Thyroid gland (tissue), 4 donors: ENCODE results near the gene ZNF652. TPM values are rescaled to one million over a fixed set of nuclear protein-coding genes. Genes with fewer than 3 reads are reported as not detected.
"Not testable (repeated sequence)": the region's sequence is repeated elsewhere in the genome, so short reads cannot be mapped to it uniquely, and the experiment has no call there.

Experiments used
- DNase-seq, 2 donors: peaks; one replicate each; pipeline ENCODE4 v3.0.0-alpha.2; 2019
- H3K27ac ChIP-seq, 3 donors: fragments of 200-600 bp; sonication (generic); 1 replicate in 2 of 3; 2 replicates in 1 of 3; pipeline ENCODE4 v1.5.1; 2016 to 2019; ENCODE audit warnings: mild to moderate bottlenecking in 1 of 3, moderate library complexity in 1 of 3
- H3K27me3 ChIP-seq: fragments of 200-600 bp; sonication (generic); one replicate; pipeline ENCODE4 v1.5.1; 2019
- H3K36me3 ChIP-seq, 2 donors: fragments of 200-600 bp; sonication (generic); one replicate each; pipeline ENCODE4 v1.5.1; 2016 to 2019
- H3K4me1 ChIP-seq, 2 donors: fragments of 200-600 bp; sonication (generic); one replicate each; pipeline ENCODE4 v1.5.1; 2017 to 2019
- H3K4me3 ChIP-seq, 3 donors: fragments of 200-600 bp; sonication (generic); replicated peaks in 1 of 3; 1 replicate in 2 of 3; 2 replicates in 1 of 3; pipeline ENCODE4 v1.5.1; 2016; ENCODE audit warnings: mild to moderate bottlenecking in 1 of 3
- H3K9me3 ChIP-seq: fragments of 200-600 bp; sonication (generic); one replicate; pipeline ENCODE4 v1.5.1; 2017
- POLR2A ChIP-seq, 2 donors: fragments of 450-650 bp; IDR thresholded peaks; one replicate each; pipeline ENCODE4 v1.6.1; 2017; ENCODE audit warnings: antibody characterized with exemption in 2 of 2, mild to moderate bottlenecking in 2 of 2, moderate library complexity in 1 of 2
- WGBS, 2 donors: methylation state at CpG; one replicate each; pipeline ENCODE4 v1.1.5; 2017; 5-methylcytosine and 5-hydroxymethylcytosine counted together
- intact Hi-C: fragments of 100-400 bp; cut with DNase I; formaldehyde crosslinking; loops from one replicate; pipeline ENCODE4 v1.15.1; 2023
- total RNA-seq, 4 donors: library from RNA; depleted of rRNA; stranded (reverse); fragments of >200 nt; gene quantifications; one replicate each; pipeline ENCODE4 v1.2.3, GENCODE V29; 2016
- TF ChIP-seq, protein P1 (sequence below), 6 experiments: fragments of 200-600 bp in 3 of 6; fragments of 450-650 bp in 3 of 6; sonication (generic) in 3 of 6; IDR thresholded peaks; one replicate each; pipeline ENCODE4 v1.5.1; 2016 to 2019; ENCODE audit warnings: antibody characterized with exemption in 6 of 6, mild to moderate bottlenecking in 2 of 6, inconsistent platforms in 1 of 6, moderate library complexity in 1 of 6

ZNF652 gene
- total RNA-seq, 4 donors from 2014 or later = 60.0 to 64.9 (median 62.1) TPM

DNA sequence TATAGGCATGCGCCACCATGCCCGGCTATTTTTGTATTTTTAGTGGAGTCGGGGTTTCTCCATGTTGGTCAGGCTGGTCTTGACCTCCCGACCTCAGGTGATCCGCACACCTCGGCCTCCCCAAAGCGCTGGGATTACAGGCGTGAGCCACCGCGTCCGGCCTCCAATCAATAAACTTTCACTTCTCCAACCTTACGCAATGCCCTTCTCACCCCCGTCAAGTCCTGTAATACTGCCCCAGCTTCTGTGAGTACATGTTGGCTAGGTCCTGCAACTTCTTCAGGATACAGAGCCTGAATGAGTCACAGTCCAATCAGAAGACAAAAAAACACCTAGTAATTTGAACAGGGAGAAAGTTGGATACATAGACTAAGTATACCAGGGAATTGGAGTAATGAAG lies 84.4 kb downstream of the ZNF652 start:
- TF ChIP-seq, protein P1, sequence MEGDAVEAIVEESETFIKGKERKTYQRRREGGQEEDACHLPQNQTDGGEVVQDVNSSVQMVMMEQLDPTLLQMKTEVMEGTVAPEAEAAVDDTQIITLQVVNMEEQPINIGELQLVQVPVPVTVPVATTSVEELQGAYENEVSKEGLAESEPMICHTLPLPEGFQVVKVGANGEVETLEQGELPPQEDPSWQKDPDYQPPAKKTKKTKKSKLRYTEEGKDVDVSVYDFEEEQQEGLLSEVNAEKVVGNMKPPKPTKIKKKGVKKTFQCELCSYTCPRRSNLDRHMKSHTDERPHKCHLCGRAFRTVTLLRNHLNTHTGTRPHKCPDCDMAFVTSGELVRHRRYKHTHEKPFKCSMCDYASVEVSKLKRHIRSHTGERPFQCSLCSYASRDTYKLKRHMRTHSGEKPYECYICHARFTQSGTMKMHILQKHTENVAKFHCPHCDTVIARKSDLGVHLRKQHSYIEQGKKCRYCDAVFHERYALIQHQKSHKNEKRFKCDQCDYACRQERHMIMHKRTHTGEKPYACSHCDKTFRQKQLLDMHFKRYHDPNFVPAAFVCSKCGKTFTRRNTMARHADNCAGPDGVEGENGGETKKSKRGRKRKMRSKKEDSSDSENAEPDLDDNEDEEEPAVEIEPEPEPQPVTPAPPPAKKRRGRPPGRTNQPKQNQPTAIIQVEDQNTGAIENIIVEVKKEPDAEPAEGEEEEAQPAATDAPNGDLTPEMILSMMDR (IDR thresholded peaks at IDR 0.05) = no peak
- no peak for TF ChIP-seq POLR2A (IDR thresholded peaks at IDR 0.05)
- 95 to 96% methylated on average over 13 of the region's 13 CpGs for WGBS, 2 donors

DNA sequence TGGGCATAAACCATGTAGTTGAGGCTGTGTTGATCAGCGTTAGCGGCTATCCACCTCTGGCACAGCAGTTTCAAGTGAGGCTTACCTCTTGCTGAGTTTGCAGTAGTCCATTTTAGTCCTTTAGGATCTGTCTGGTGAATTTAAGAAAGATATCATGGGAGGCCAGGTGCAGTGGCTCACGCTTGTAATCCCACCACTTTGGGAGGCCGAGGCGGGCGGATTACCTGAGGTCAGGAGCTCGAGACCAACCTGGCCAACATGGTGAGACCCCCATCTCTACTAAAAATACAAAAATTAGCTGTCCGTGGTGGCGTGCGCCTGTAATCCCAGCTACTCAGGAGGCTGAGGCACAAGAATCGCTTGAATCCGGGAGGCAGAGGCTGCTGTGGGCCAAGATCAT lies 86.1 kb downstream of the ZNF652 start:
- H3K27ac ChIP-seq, H3K27me3 ChIP-seq, DNase-seq, H3K36me3 ChIP-seq, H3K4me3 ChIP-seq, intact Hi-C loops, H3K4me1 ChIP-seq, H3K9me3 ChIP-seq: not testable (repeated sequence)
- WGBS, 2 donors = 94 to 95% methylated on average over 12 of the region's 12 CpGs

More for the DNA sequence above, 84.4 kb downstream of the ZNF652 start:
- H3K36me3 ChIP-seq = no peaks in the 10 kb centered on the region
- intact Hi-C loops = no loop called here
- DNase-seq = no peak
- H3K4me3 ChIP-seq = no peak overlapping the region
- no peak overlapping the region for H3K27ac ChIP-seq
- no peaks in the 10 kb centered on the region for H3K4me1 ChIP-seq
- H3K9me3 ChIP-seq = no peaks in the 10 kb centered on the region
- H3K27me3 ChIP-seq = no peaks in the 10 kb centered on the region

DNA sequence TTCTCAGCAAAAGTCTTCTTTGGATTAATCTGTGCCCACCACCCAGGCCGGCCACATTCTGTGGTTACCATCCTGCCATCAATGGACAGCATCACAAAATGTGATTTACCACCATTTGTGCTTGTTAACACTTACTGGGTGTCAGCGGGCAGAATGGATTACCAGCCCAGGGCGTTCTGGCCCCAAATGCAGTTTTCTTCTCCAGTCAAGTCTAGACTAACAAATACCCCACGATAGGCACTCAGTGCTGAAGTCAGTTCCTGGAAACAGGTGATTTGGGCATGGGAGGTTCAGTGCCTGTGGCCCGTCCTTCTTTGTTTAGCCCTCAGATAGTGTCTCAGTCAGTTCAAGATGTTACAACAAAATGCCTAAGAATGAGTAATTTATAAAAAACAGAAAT lies 92.7 kb downstream of the ZNF652 start:
- no peaks in the 10 kb centered on the region for H3K36me3 ChIP-seq
- DNase-seq = no peak
- H3K4me3 ChIP-seq = no peak overlapping the region
- H3K9me3 ChIP-seq = no peaks in the 10 kb centered on the region
- H3K4me1 ChIP-seq = no peaks in the 10 kb centered on the region
- intact Hi-C loops = no loop called here
- no peak overlapping the region for H3K27ac ChIP-seq
- WGBS, 2 donors = 89% methylated on average over 5 of the region's 5 CpGs
- TF ChIP-seq, protein P1 (IDR thresholded peaks at IDR 0.05) = no peak
- no peak for TF ChIP-seq POLR2A (IDR thresholded peaks at IDR 0.05)
- no peaks in the 10 kb centered on the region for H3K27me3 ChIP-seq

DNA sequence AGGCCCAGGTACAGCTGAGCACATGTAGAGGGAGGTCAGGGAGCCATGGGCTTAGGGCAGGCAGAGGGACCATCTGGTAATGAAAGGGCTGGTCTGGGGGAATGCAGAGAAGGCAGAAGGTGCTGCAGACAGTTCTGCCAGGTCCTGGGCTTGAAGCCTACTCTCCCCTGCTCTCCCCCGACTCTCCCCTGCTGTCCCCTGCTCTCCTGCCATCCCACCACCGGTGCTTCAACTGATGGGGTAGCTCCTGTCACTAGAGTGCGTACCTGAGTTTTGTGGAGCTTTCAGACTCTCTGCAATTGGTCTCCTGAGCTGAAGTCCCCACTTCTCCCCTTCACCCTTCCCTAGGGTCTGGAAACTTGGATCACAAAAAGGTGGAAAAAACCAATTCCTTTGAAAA lies 94.1 kb downstream of the ZNF652 start:
- intact Hi-C loops = no loop called here
- WGBS, 2 donors = 77 to 82% methylated on average over 3 of the region's 3 CpGs
- H3K27me3 ChIP-seq = no peaks in the 10 kb centered on the region
- H3K9me3 ChIP-seq = no peaks in the 10 kb centered on the region
- no peak overlapping the region for H3K4me3 ChIP-seq
- no peak for TF ChIP-seq POLR2A (IDR thresholded peaks at IDR 0.05)
- TF ChIP-seq, protein P1 (IDR thresholded peaks at IDR 0.05) = no peak
- no peak overlapping the region for H3K27ac ChIP-seq
- no peaks in the 10 kb centered on the region for H3K36me3 ChIP-seq
- no peak for DNase-seq
- no peaks in the 10 kb centered on the region for H3K4me1 ChIP-seq

DNA sequence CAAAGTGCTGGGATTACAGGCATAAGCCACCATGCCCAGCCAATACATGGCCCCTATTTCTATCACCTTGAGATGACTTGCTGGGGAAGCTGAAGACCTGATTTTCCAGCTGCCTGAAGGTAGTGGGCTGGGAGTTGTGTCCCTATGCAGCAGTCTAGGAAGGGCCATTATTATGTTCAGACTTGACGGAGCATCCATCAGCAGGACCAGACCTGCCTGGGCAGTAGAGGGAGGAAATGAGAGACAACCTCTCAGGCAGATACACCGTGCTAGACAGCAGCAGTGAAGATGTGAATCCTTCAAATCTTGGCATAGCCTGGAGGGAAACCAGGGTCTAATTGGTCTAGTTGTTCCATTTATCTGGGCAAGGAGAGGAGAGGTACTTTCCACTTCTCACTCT lies 95.8 kb downstream of the ZNF652 start:
- H3K4me3 ChIP-seq = no peak overlapping the region
- no peaks in the 10 kb centered on the region for H3K36me3 ChIP-seq
- H3K4me1 ChIP-seq = no peaks in the 10 kb centered on the region
- no peak for DNase-seq
- TF ChIP-seq, protein P1 (IDR thresholded peaks at IDR 0.05) = no peak
- TF ChIP-seq POLR2A (IDR thresholded peaks at IDR 0.05) = no peak
- 40 to 93% methylated on average over 1 to 2 of the region's 2 CpGs for WGBS, 2 donors
- no peaks in the 10 kb centered on the region for H3K9me3 ChIP-seq
- H3K27me3 ChIP-seq = no peaks in the 10 kb centered on the region
- intact Hi-C loops = no loop called here
- no peak overlapping the region for H3K27ac ChIP-seq

DNA sequence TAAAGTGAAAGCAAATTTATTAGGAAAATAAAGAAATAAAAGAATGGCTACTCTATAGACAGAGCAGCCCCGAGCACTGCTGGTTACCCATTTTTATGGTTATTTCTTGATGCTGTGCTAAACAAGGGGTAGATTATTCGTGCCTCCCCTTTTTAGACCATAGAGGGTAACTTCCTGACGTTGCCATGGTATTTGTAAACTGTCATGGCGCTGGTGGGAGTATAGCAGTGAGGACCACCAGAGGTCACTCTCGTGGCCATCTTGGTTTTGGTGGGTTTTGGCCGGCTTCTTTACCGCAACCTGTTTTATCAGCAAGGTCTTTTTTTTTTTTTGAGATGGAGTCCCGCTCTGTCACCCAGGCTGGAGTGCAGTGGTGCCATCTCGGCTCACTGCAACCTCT lies 100.5 kb downstream of the ZNF652 start:
- H3K27me3 ChIP-seq, intact Hi-C loops, H3K4me3 ChIP-seq, H3K9me3 ChIP-seq, H3K36me3 ChIP-seq, DNase-seq: not testable (repeated sequence)
- H3K27ac ChIP-seq = peak overlapping the region in 1 of 3 donors; percentile 86
- H3K4me1 ChIP-seq = peaks cover 4 to 13% of the 10 kb centered on the region in 2 donors
- 88 to 91% methylated on average over 9 of the region's 9 CpGs for WGBS, 2 donors
